Body of pancreas (tissue), 4 donors: ENCODE measurements around the gene TPO. TPM values are rescaled to one million over a fixed set of nuclear protein-coding genes. Genes with fewer than 3 reads are reported as not detected.

Source experiments
- ATAC-seq: fragments of 150-250 bp; one replicate; pipeline ENCODE4 v1.9.1; 2016
- DNase-seq, 4 donors: peaks; one replicate each; pipeline ENCODE4 v3.0.0-alpha.2; 2019
- H3K27ac ChIP-seq, 4 donors: fragments of 200-600 bp; sonication (generic); 1 replicate in 3 of 4; 2 replicates in 1 of 4; pipeline versions ENCODE4 v1.5.1 to v1.6.1; 2016 to 2019; ENCODE audit warnings: mild to moderate bottlenecking in 1 of 4, mixed read lengths in 1 of 4, moderate library complexity in 1 of 4
- H3K27me3 ChIP-seq, 2 donors: fragments of 200-600 bp; sonication (generic); one replicate each; pipeline ENCODE4 v1.6.0; 2016; ENCODE audit warnings: mild to moderate bottlenecking in 1 of 2
- H3K36me3 ChIP-seq, 2 donors: fragments of 200-600 bp; sonication (generic); replicated peaks in 1 of 2; 2 replicates each; pipeline ENCODE4 v1.5.1; 2016; ENCODE audit warnings: low read depth in 2 of 2; ENCODE audit not compliant: insufficient read depth in 1 of 2
- H3K4me1 ChIP-seq: fragments of 200-600 bp; sonication (generic); one replicate; pipeline ENCODE4 v1.6.0; 2016
- H3K4me3 ChIP-seq, 2 donors: fragments of 200-600 bp; sonication (generic); 1 replicate in 1 of 2; 2 replicates in 1 of 2; pipeline ENCODE4 v1.5.1; 2016 to 2019
- H3K9me3 ChIP-seq, 3 donors: fragments of 200-600 bp; sonication (generic); 1 replicate in 2 of 3; 2 replicates in 1 of 3; pipeline ENCODE4 v1.5.1; 2016
- POLR2A ChIP-seq, 3 donors: fragments of 450-650 bp; IDR thresholded peaks; one replicate each; pipeline ENCODE4 v1.6.1; 2016; ENCODE audit warnings: antibody characterized with exemption in 3 of 3, mild to moderate bottlenecking in 2 of 3
- WGBS, 2 donors: methylation state at CpG; one replicate each; pipeline ENCODE4 v1.1.5; 2017; 5-methylcytosine and 5-hydroxymethylcytosine counted together
- intact Hi-C: fragments of 100-400 bp; cut with DNase I; formaldehyde crosslinking; loops from one replicate; pipeline ENCODE4 v1.15.1; 2023
- total RNA-seq, 2 donors: library from RNA; depleted of rRNA; stranded (reverse); fragments of >200 nt; gene quantifications; one replicate each; pipeline ENCODE4 v1.1.0, GENCODE V29; 2016
- TF ChIP-seq, protein P1 (sequence below), 7 experiments: fragments of 450-650 bp in 4 of 7; fragments of 200-600 bp in 3 of 7; sonication (generic) in 3 of 7; IDR thresholded peaks; one replicate each; pipeline ENCODE4 v1.5.1; 2016 to 2019; ENCODE audit warnings: antibody characterized with exemption in 7 of 7

TPO gene
- total RNA-seq, 2 donors from 2014 or later: 1.0 to 4.3 TPM

DNA sequence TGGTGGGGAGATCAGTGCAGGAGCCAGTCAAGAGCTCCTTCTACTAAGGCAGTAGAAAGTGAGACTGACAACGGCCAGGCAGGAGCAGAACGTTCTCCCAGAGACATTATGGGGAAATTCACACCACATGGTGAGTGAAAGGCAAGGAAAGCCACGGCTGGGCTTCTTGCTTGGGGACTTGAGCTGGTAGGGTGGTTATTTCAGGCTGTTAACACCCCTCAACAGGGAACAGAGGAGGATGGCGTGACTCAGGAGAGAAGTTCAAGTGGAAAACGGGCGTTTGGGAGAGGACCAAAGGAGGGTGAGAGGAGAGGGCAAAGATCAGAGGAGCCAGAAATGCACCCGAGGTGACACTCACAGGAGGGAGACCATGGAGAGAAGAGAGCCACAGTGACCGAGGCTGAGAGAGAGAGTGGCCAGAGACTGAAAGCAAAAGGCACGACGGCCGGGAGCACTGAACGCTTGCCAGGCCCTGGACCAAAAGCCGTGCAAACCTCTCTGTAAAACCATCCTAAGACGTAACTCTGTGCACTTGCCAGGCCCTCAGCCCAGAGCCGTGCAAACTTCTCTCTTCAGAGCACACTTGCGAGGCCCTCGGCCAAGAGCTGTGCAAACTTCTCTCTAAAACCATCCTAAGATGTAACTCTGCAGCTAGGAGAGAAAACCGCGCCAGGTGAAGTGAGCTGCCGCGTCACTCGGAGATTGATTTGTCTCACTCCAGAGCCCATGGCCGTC, 7.7 kb downstream of the TPO start:
- DNase-seq (no peak), ATAC-seq (no peak)
- WGBS, 2 donors: 78 to 85% methylated on average over 23 of the region's 23 CpGs
- Histone ChIP-seq H3K36me3 (no peaks in the 10 kb centered on the region), H3K9me3 (no peaks in the 10 kb centered on the region), H3K27me3 (no peaks in the 10 kb centered on the region), H3K4me1 (no peaks in the 10 kb centered on the region), H3K4me3 (no peak overlapping the region), H3K27ac (no peak overlapping the region)
- intact Hi-C loops: no loop called here
- TF ChIP-seq POLR2A (IDR thresholded peaks at IDR 0.05): no peak
- TF ChIP-seq, protein P1, sequence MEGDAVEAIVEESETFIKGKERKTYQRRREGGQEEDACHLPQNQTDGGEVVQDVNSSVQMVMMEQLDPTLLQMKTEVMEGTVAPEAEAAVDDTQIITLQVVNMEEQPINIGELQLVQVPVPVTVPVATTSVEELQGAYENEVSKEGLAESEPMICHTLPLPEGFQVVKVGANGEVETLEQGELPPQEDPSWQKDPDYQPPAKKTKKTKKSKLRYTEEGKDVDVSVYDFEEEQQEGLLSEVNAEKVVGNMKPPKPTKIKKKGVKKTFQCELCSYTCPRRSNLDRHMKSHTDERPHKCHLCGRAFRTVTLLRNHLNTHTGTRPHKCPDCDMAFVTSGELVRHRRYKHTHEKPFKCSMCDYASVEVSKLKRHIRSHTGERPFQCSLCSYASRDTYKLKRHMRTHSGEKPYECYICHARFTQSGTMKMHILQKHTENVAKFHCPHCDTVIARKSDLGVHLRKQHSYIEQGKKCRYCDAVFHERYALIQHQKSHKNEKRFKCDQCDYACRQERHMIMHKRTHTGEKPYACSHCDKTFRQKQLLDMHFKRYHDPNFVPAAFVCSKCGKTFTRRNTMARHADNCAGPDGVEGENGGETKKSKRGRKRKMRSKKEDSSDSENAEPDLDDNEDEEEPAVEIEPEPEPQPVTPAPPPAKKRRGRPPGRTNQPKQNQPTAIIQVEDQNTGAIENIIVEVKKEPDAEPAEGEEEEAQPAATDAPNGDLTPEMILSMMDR (IDR thresholded peaks at IDR 0.05): no peak

DNA sequence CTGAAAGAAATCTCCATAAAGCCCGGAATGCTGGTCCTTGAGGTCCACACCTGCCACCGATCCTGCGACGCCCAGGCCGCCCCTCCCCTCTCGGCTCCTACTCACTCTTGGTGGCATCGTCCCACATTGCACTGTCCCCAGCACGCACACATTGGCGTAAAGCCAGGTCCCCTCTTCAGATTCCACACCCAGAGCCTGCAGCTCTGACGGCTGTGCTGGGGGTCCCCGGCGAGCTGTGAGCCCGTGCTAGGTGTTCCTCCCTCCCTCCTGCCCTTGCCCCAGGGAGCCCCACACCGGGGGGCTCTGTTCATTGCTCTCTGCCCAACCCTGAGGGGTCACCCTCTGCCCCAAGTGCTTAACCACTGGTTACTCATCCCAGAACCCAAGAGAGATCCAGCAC, 8.5 kb downstream of the TPO start:
- no peaks in the 10 kb centered on the region for H3K9me3 ChIP-seq
- no peaks in the 10 kb centered on the region for H3K36me3 ChIP-seq
- intact Hi-C loops: no loop called here
- no peak overlapping the region for H3K27ac ChIP-seq
- 83 to 90% methylated on average over 14 of the region's 14 CpGs for WGBS, 2 donors
- H3K27me3 ChIP-seq: no peaks in the 10 kb centered on the region
- no peak overlapping the region for H3K4me3 ChIP-seq
- TF ChIP-seq POLR2A (IDR thresholded peaks at IDR 0.05): no peak
- TF ChIP-seq, protein P1 (IDR thresholded peaks at IDR 0.05): no peak
- ATAC-seq (no peak), DNase-seq (no peak)
- no peaks in the 10 kb centered on the region for H3K4me1 ChIP-seq

DNA sequence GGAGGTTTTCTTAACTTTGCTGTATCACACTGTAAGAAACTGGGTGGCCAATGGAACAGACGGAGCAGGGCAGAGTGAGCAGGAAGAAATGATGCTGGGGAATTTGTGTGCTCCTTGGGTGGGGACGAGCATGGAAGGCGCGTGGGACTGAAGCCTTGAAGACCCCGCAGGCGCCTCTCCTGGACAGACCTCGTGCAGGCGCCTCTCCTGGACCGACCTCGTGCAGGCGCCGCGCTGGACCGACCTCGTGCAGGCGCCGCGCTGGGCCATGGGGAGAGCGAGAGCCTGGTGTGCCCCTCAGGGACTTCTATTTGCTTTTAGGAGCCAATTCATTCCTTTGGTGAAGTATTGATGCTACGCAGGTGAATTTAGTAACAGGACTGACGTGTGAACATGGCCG, 8.9 kb downstream of the TPO start:
- TF ChIP-seq, protein P1 (IDR thresholded peaks at IDR 0.05): no peak
- TF ChIP-seq POLR2A (IDR thresholded peaks at IDR 0.05): no peak
- DNase-seq (no peak), ATAC-seq (no peak)
- no peaks in the 10 kb centered on the region for H3K9me3 ChIP-seq
- no peaks in the 10 kb centered on the region for H3K4me1 ChIP-seq
- H3K27ac ChIP-seq: no peak overlapping the region
- H3K4me3 ChIP-seq: no peak overlapping the region
- WGBS, 2 donors: 79 to 92% methylated on average over 22 of the region's 22 CpGs
- H3K27me3 ChIP-seq: no peaks in the 10 kb centered on the region
- intact Hi-C loops: no loop called here
- H3K36me3 ChIP-seq: no peaks in the 10 kb centered on the region

DNA sequence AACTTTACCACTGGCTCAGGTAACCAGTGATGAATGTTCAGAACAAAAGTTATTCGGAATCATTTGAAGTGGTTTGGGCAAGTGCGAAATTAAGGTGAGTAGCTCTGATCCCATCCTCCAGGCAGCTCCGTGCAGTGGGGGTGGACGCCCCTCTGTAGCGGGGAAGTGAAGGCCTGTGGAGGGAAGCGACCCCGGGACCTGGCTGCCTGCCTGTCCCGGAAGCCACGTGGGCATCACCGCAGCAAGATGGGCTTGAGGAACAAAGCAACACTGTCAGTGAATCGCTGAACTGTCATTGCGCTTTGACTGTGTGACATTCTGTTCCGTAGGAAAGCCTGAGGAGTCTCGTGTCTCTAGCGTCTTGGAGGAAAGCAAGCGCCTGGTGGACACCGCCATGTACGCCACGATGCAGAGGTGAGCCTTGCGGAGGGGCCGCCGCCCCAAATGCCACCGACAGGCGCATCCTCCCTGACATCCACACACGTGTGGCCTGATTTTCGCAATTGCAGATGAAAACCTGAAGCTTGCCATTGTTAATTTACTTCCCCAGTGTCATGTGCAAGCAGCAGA, 9.5 kb downstream of the TPO start:
- no peaks in the 10 kb centered on the region for H3K36me3 ChIP-seq
- H3K4me3 ChIP-seq: no peak overlapping the region
- no peak for DNase-seq
- H3K4me1 ChIP-seq: no peaks in the 10 kb centered on the region
- intact Hi-C loops: no loop called here
- no peaks in the 10 kb centered on the region for H3K27me3 ChIP-seq
- H3K9me3 ChIP-seq: no peaks in the 10 kb centered on the region
- TF ChIP-seq POLR2A (IDR thresholded peaks at IDR 0.05): no peak
- TF ChIP-seq, protein P1 (IDR thresholded peaks at IDR 0.05): no peak
- WGBS, 2 donors: 83 to 90% methylated on average over 20 to 26 of the region's 26 CpGs
- H3K27ac ChIP-seq: no peak overlapping the region
- no peak for ATAC-seq

DNA sequence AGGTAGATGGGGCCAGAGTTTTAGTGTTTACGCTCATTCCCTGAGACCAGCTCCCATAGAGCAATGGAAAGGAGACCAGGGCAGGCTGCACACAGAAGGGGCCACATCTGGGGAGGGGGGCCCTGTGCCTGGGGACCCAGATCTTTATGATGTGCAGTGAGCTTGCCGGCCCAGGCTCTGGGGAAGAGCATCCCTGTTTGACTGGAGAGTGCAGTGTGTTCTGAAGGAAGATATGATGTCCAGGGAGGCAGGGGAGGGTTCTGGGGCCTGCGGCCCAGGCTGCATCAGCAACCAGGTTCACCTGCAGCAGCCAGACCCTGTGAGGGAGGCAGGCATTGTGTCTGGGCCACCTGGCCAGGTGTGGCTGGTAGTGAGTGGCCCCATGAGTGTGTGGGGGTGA, 13.8 kb downstream of the TPO start:
- no peaks in the 10 kb centered on the region for H3K27me3 ChIP-seq
- no peaks in the 10 kb centered on the region for H3K4me1 ChIP-seq
- no peaks in the 10 kb centered on the region for H3K36me3 ChIP-seq
- ATAC-seq (no peak), DNase-seq (no peak)
- no peak for TF ChIP-seq POLR2A (IDR thresholded peaks at IDR 0.05)
- TF ChIP-seq, protein P1 (IDR thresholded peaks at IDR 0.05): no peak
- intact Hi-C loops: no loop called here
- no peak overlapping the region for H3K27ac ChIP-seq
- H3K4me3 ChIP-seq: no peak overlapping the region
- H3K9me3 ChIP-seq: no peaks in the 10 kb centered on the region
- 89 to 92% methylated on average over 3 of the region's 3 CpGs for WGBS, 2 donors
